ENCODE data around the gene ZNF536. TPM values are rescaled to one million over a fixed set of nuclear protein-coding genes. Genes with fewer than 3 reads are reported as not detected.

ZNF536 gene
- total RNA-seq, 1 donor from 2014 or later: 0.43 TPM

DNA sequence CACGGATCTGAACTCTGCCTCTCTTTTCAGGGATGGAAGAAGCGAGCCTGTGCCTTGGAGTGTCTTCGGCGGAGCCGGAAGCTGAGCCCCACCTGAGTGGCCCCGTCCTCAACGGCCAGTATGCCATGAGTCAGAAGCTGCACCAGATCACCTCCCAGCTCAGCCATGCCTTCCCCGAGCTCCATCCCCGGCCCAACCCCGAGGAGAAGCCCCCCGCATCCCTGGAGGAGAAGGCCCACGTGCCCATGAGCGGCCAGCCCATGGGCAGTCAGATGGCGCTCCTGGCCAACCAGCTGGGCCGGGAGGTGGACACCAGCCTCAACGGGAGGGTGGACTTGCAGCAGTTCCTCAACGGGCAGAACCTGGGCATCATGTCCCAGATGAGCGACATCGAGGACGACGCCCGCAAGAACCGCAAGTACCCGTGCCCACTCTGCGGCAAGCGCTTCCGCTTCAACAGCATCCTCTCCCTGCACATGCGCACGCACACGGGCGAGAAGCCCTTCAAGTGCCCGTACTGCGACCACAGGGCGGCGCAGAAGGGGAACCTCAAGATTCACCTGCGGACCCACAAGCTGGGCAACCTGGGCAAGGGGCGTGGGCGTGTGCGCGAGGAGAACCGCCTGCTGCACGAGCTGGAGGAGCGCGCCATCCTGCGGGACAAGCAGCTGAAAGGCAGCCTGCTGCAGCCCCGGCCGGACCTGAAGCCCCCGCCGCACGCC is 71.5 kb downstream of the ZNF536 start:
- Histone ChIP-seq H3K4me3 (ENCODE audit: insufficient read depth, low read depth, low read length) (no peak overlapping the region), H3K4me2 (ENCODE audit: low read length) (no peak overlapping the region), H3K27me3 (ENCODE audit: insufficient read depth, low read length) (no peaks in the 10 kb centered on the region), H2AFZ (ENCODE audit: low read depth, low read length) (no peak overlapping the region), H3K4me1 (ENCODE audit: insufficient read depth, low read length) (no peaks in the 10 kb centered on the region), H4K20me1 (ENCODE audit: insufficient read depth, low read length) (no peaks in the 10 kb centered on the region), H3K9me3 (ENCODE audit: insufficient read depth, low read depth, low read length) (peaks cover 4% of the 10 kb centered on the region), H3K36me3 (ENCODE audit: insufficient read depth, low read length) (no peaks in the 10 kb centered on the region), H3K79me2 (ENCODE audit: insufficient read depth, low read length) (no peaks in the 10 kb centered on the region), H3K27ac (ENCODE audit: low read depth, low read length) (no peak overlapping the region), H3K9ac (ENCODE audit: low read length) (no peak overlapping the region)
- peaks cover 6% of the 10 kb centered on the region for H3K4me1 Mint-ChIP-seq (ENCODE audit: low read depth, unreplicated experiment)
- DNase-seq (ENCODE audit: low read depth) (no peak), FAIRE-seq (no peak)
- H3K36me3 Mint-ChIP-seq (ENCODE audit: low read depth, unreplicated experiment): no peaks in the 10 kb centered on the region
- H3K4me3 Mint-ChIP-seq (ENCODE audit: unreplicated experiment): no peak overlapping the region
- TF ChIP-seq, protein P1, sequence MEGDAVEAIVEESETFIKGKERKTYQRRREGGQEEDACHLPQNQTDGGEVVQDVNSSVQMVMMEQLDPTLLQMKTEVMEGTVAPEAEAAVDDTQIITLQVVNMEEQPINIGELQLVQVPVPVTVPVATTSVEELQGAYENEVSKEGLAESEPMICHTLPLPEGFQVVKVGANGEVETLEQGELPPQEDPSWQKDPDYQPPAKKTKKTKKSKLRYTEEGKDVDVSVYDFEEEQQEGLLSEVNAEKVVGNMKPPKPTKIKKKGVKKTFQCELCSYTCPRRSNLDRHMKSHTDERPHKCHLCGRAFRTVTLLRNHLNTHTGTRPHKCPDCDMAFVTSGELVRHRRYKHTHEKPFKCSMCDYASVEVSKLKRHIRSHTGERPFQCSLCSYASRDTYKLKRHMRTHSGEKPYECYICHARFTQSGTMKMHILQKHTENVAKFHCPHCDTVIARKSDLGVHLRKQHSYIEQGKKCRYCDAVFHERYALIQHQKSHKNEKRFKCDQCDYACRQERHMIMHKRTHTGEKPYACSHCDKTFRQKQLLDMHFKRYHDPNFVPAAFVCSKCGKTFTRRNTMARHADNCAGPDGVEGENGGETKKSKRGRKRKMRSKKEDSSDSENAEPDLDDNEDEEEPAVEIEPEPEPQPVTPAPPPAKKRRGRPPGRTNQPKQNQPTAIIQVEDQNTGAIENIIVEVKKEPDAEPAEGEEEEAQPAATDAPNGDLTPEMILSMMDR (IDR thresholded peaks at IDR 0.05; ENCODE audit: insufficient read depth, low read depth, low read length): no peak
- no peak for TF ChIP-seq EZH2 (IDR thresholded peaks at IDR 0.05; ENCODE audit: insufficient read depth, low read length)
- no peak overlapping the region for H3K27ac Mint-ChIP-seq (ENCODE audit: unreplicated experiment)
- H3K27me3 Mint-ChIP-seq (ENCODE audit: low read depth, unreplicated experiment): peaks cover 19% of the 10 kb centered on the region
- peaks cover 3% of the 10 kb centered on the region for H3K9me3 Mint-ChIP-seq (ENCODE audit: unreplicated experiment)

DNA sequence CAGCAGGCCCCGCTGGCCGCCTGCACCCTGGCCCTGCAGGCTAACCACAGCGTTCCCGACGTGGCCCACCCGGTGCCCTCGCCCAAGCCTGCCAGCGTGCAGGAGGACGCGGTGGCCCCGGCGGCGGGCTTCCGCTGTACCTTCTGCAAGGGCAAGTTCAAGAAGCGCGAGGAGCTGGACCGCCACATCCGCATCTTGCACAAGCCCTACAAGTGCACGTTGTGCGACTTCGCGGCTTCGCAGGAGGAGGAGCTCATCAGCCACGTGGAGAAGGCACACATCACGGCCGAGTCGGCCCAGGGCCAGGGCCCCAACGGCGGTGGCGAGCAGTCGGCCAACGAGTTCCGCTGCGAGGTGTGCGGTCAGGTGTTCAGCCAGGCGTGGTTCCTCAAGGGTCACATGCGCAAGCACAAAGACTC is 72.1 kb downstream of the ZNF536 start:
- Mint-ChIP-seq H3K27ac (ENCODE audit: unreplicated experiment) (no peak overlapping the region), H3K4me1 (ENCODE audit: low read depth, unreplicated experiment) (peaks cover 10% of the 10 kb centered on the region), H3K4me3 (ENCODE audit: unreplicated experiment) (no peak overlapping the region), H3K36me3 (ENCODE audit: low read depth, unreplicated experiment) (no peaks in the 10 kb centered on the region), H3K9me3 (ENCODE audit: unreplicated experiment) (peaks cover 3% of the 10 kb centered on the region), H3K27me3 (ENCODE audit: low read depth, unreplicated experiment) (peaks cover 19% of the 10 kb centered on the region)
- Histone ChIP-seq H3K4me1 (ENCODE audit: insufficient read depth, low read length) (no peaks in the 10 kb centered on the region), H3K4me2 (ENCODE audit: low read length) (no peak overlapping the region), H3K36me3 (ENCODE audit: insufficient read depth, low read length) (no peaks in the 10 kb centered on the region), H3K79me2 (ENCODE audit: insufficient read depth, low read length) (no peaks in the 10 kb centered on the region), H3K9ac (ENCODE audit: low read length) (no peak overlapping the region), H4K20me1 (ENCODE audit: insufficient read depth, low read length) (no peaks in the 10 kb centered on the region), H3K4me3 (ENCODE audit: insufficient read depth, low read depth, low read length) (no peak overlapping the region), H3K27ac (ENCODE audit: low read depth, low read length) (no peak overlapping the region), H2AFZ (ENCODE audit: low read depth, low read length) (no peak overlapping the region), H3K9me3 (ENCODE audit: insufficient read depth, low read depth, low read length) (peaks cover 2% of the 10 kb centered on the region), H3K27me3 (ENCODE audit: insufficient read depth, low read length) (no peaks in the 10 kb centered on the region)
- DNase-seq (ENCODE audit: low read depth): no peak
- TF ChIP-seq EZH2 (IDR thresholded peaks at IDR 0.05; ENCODE audit: insufficient read depth, low read length): no peak
- TF ChIP-seq, protein P1 (IDR thresholded peaks at IDR 0.05; ENCODE audit: insufficient read depth, low read depth, low read length): no peak
- FAIRE-seq: no peak

DNA sequence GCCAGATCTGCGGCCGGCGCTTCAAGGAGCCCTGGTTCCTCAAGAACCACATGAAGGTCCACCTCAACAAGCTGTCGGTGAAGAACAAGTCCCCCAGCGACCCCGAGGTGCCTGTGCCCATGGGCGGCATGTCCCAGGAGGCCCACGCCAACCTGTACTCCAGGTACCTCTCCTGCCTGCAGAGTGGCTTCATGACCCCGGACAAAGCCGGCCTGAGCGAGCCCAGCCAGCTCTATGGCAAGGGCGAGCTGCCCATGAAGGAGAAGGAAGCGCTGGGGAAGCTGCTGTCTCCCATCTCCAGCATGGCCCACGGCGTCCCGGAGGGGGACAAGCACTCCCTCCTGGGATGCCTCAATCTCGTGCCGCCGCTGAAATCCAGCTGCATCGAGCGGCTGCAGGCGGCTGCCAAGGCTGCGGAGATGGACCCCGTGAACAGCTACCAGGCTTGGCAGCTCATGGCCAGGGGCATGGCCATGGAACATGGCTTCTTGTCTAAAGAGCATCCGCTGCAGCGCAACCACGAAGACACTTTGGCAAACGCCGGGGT is 72.6 kb downstream of the ZNF536 start:
- Histone ChIP-seq H3K27me3 (ENCODE audit: insufficient read depth, low read length) (no peaks in the 10 kb centered on the region), H4K20me1 (ENCODE audit: insufficient read depth, low read length) (no peaks in the 10 kb centered on the region), H2AFZ (ENCODE audit: low read depth, low read length) (no peak overlapping the region), H3K79me2 (ENCODE audit: insufficient read depth, low read length) (no peaks in the 10 kb centered on the region), H3K9ac (ENCODE audit: low read length) (no peak overlapping the region), H3K4me2 (ENCODE audit: low read length) (no peak overlapping the region), H3K4me1 (ENCODE audit: insufficient read depth, low read length) (no peaks in the 10 kb centered on the region), H3K27ac (ENCODE audit: low read depth, low read length) (no peak overlapping the region), H3K4me3 (ENCODE audit: insufficient read depth, low read depth, low read length) (no peak overlapping the region), H3K9me3 (ENCODE audit: insufficient read depth, low read depth, low read length) (peaks cover 2% of the 10 kb centered on the region), H3K36me3 (ENCODE audit: insufficient read depth, low read length) (no peaks in the 10 kb centered on the region)
- Mint-ChIP-seq H3K27ac (ENCODE audit: unreplicated experiment) (no peak overlapping the region), H3K9me3 (ENCODE audit: unreplicated experiment) (peaks cover 3% of the 10 kb centered on the region), H3K36me3 (ENCODE audit: low read depth, unreplicated experiment) (no peaks in the 10 kb centered on the region), H3K4me3 (ENCODE audit: unreplicated experiment) (no peak overlapping the region), H3K27me3 (ENCODE audit: low read depth, unreplicated experiment) (peaks cover 19% of the 10 kb centered on the region), H3K4me1 (ENCODE audit: low read depth, unreplicated experiment) (peaks cover 15% of the 10 kb centered on the region)
- no peak for TF ChIP-seq EZH2 (IDR thresholded peaks at IDR 0.05; ENCODE audit: insufficient read depth, low read length)
- TF ChIP-seq, protein P1 (IDR thresholded peaks at IDR 0.05; ENCODE audit: insufficient read depth, low read depth, low read length): no peak
- FAIRE-seq (no peak), DNase-seq (ENCODE audit: low read depth) (no peak)

All from astrocyte (in vitro differentiated cells and primary cell).